Measurements from ENCODE around the gene EMP1.

EMP1 gene

GRCh38 chr12:13223941-13224340, 27.4 kb downstream of the EMP1 start:
- no peak for DNase-seq

- DNase-seq: no peak
Observed at GRCh38 chr12:13227191-13227590, 30.7 kb downstream of the EMP1 start.

GRCh38 chr12:13228579-13228978, 32.1 kb downstream of the EMP1 start:
- no peak for DNase-seq

DNA sequence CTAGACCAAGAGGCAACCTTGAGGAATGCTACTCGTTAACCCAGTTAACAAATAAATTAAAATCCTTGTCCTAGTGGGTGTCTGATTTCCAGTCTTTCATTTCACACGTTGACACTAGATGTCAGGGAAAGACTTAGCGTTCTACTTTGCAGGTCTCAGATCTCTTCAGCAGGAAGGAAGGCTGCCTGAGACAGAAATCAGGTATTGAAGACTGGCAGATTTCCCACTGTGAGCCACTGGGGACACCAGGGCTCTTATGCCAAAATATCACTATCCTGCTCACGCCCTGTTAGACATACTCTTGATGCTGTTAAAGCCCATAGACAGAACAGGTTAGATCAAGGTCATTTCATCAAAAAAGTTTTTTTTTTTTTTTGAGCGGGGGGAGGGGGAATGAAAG, 33.0 kb downstream of the EMP1 start:
- peak; percentile 10 for DNase-seq

DNA sequence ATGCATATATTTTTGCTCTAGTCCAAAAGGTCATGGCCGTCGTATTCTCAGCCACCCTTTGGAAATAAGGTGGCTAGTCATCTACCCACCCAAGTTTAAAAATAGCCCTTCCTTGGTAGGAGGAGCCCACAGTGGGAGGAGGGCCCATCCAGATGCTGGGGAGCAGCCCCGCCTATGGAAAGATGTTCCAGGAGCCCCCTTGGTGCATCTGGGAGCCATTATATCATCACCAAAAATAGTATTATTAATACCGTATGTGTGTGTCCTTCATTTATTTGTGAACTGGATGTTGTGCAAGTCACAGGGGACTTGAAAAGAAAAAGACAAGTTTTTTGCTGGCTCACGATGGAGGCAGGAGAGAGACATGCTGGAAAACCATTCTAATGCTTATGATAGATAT, 34.0 kb downstream of the EMP1 start:
- no peak for DNase-seq

- DNase-seq: peak; percentile 64
Observed at GRCh38 chr12:13233830-13234641, 37.5 kb downstream of the EMP1 start.

GRCh38 chr12:13238204-13238603, 41.7 kb downstream of the EMP1 start:
- no peak for DNase-seq

DNA sequence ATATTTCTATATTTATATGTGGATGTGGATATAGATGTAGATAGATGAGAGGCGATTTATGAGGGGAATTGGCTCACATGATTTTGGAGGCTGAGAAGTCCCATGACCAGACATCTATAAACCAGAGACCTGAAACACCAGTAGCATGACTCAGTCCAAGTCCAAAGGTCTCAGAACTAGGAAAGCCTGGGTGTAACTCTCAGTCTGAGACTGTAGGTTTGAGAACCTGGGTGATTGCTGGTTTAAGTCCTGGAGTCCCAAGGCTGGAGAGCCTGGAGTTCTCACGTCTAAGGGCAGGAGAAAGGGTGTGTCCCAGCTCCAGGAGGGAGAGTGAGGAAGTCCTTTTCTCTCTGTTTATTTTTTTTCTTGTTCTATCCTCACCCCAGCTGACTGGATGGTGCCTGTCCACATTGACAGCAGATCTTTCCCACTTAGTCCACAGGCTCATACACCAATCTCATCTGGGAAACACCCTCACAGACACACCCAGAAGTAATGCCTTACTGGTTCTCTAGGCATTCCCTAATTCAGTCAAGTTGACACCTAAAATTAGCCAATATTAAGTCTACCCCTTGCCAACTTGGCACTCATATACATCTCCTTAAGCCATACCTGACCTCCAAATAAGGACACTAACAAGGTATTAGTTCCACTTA, 45.4 kb downstream of the EMP1 start:
- DNase-seq: no peak

- DNase-seq: no peak
Observed at GRCh38 chr12:13242936-13243335, 46.4 kb downstream of the EMP1 start.

GRCh38 chr12:13243516-13244070, 47.1 kb downstream of the EMP1 start:
- DNase-seq: no peak

GRCh38 chr12:13247596-13247995, 51.1 kb downstream of the EMP1 start:
- no peak for DNase-seq

GRCh38 chr12:13248964-13249363, 52.4 kb downstream of the EMP1 start:
- no peak for DNase-seq

DNA sequence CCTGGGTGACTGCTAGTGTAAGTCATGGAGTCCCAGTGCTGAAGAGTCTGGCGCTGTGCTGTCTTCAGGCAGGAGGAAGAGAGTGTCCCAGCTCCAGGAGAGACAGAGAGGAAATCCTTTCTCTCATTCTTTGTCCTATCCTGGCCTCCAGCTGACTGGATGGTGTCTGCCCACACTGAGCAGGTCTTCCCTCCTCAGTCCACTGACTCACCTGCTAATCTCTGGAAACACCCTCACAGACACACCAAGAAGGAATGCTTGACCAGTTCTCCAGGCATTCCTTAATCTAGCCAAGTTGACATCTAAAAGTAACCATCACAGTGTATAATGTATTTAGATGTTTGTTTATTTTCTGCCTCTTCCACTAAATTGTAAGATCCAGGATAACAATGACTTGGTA, 53.9 kb downstream of the EMP1 start:
- DNase-seq: no peak

DNA sequence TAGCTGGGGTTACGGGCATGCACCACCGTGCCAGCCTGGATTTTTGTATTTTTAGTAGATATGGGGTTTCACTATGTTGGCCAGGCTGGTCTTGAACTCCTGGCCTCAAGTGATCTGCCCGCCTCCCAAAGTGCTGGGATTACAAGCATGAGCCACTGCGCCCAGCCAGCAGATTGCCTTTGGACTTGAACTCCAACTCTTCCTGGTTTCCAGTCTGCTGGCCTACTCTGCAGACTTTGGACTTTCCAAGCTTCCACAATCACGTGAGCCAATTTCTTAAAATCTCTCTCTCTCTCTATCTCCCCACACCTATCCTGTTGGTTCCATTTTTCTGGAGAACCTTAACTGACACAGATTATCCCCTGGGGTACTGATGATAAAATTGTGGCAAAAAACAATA, 55.0 kb downstream of the EMP1 start:
- DNase-seq: no peak

DNA sequence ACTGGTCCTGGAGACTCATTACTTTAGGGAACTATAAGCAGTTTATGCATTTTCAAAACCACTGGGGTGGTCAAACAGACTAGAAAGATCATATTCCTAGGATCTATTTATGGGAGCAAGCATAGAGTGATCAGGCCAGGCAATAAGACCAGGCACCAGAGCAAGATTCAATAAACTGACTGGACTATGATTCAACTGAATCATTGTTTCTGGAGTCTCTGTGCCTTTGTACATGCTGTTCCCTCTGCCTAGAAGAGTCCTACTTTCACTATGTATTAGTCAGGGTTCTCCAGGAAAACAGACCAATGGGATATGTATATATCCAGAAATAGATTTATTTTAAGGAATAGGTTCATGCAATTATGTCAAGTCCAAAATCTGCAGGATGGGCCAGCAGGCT, 55.5 kb downstream of the EMP1 start:
- no peak for DNase-seq

GRCh38 chr12:13252616-13253015, 56.1 kb downstream of the EMP1 start:
- no peak for DNase-seq

DNA sequence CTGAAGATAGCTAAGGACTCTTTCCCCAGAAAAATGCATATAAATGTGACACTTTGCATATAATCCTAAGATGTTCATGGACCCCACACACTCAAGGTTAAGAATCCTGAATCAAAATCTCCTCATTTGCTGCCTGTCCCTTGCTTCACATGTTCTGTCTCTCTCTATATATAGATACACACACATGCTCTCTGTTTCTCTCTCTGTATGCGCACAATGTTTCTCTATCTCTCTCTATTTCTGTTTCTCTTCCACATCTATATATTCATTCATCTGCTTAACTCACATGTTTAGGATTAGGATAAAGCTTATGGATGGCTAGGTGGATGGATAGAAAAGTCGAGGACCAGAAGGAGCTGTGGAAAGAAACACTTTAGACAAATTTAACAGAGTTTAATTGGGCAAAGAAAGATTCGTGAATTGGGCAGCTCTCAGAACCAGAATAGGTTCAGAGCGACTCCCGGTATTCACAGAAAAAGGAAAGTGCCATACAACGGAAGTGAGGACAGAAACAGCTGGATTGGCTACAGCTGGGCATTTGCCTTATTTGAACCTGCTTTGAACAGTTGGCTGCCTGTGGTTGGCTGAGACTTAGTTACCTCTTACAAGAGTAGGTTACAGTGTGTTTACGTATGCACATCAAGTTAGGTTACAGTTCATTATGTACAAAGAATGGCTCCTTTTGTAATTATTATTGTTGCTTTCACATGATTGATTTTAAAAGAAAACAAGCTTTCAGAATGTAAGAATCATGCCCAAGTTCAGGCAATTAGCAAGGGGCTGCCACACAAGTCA, 57.6 kb downstream of the EMP1 start:
- no peak for DNase-seq

- DNase-seq: peak; percentile 98
Observed at GRCh38 chr12:13255792-13256691, 59.5 kb downstream of the EMP1 start.

- no peak for DNase-seq
Observed at GRCh38 chr12:13256692-13257045, 60.1 kb downstream of the EMP1 start.

DNA sequence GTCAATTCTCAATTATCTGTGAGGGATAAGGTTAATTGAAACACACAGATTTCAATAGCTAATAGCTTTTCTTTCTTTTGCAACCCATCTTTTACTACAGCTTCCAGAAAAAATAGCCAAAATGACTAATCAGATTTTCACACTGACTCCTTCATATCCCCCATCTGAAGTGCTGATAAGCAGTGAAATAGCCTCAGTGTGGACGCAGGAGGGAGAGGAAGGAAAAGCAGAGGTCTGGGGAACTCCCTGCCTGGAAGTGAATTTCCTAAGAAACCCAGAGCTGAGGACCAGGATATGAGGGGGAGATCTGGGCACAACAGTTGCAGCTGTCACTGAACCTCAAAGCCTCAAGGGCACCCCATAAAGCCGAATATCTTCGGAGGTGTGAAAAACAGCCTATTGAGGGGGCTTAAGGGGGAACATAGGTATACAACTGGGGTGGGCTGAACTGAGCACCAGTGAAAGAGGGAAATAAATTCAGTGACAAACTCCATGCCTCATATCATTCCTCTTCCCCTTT, 60.9 kb downstream of the EMP1 start:
- DNase-seq: no peak

- DNase-seq: peak; percentile 73
Observed at GRCh38 chr12:13258197-13258596, 61.7 kb downstream of the EMP1 start.

- no peak for DNase-seq
Observed at GRCh38 chr12:13258717-13259119, 62.2 kb downstream of the EMP1 start.

Data from eye (tissue), 1 donor.